Progenitor cell of endocrine pancreas (in vitro differentiated cells): ENCODE results near the gene CAB39. TPM values are rescaled to one million over a fixed set of nuclear protein-coding genes. Genes with fewer than 3 reads are reported as not detected.

Source experiments
- DNase-seq: peaks from one replicate; pipeline ENCODE4 v3.0.0; 2021; ENCODE audit warnings: low spot score; ENCODE audit not compliant: unreplicated experiment
- H3K27ac Mint-ChIP-seq: 2 replicates; pipeline ENCODE4 v1.8.0; 2021; ENCODE audit warnings: mild to moderate bottlenecking, moderate library complexity, mixed read lengths
- H3K27me3 Mint-ChIP-seq: 2 replicates; pipeline ENCODE4 v1.8.0; 2021; ENCODE audit warnings: mixed read lengths
- H3K36me3 Mint-ChIP-seq: 2 replicates; pipeline ENCODE4 v1.8.0; 2022; ENCODE audit warnings: mixed read lengths; ENCODE audit not compliant: insufficient read depth
- H3K4me1 Mint-ChIP-seq: 2 replicates; pipeline ENCODE4 v1.8.0; 2021; ENCODE audit warnings: low read depth, mixed read lengths
- H3K4me3 Mint-ChIP-seq: 2 replicates; pipeline ENCODE4 v1.8.0; 2021; ENCODE audit warnings: low read depth, mild to moderate bottlenecking, moderate library complexity, mixed read lengths
- H3K9me3 Mint-ChIP-seq: 2 replicates; pipeline ENCODE4 v1.8.0; 2021; ENCODE audit warnings: low read depth, mixed read lengths
- CTCF ChIP-seq: fragments of 200-600 bp; sonication (generic); IDR thresholded peaks from one replicate; pipeline ENCODE4 v1.5.0; 2021; ENCODE audit warnings: antibody characterized with exemption, mild to moderate bottlenecking; ENCODE audit not compliant: unreplicated experiment
- total RNA-seq: library from RNA; stranded (reverse); gene quantifications from 2 replicates; pipeline ENCODE4 v1.2.1, GENCODE V29; 2021

Gene CAB39
- total RNA-seq, 1 donor from 2014 or later: 44.1 TPM

- DNase-seq: no peak
- H3K27ac Mint-ChIP-seq: no peak overlapping the region
Observed at GRCh38 chr2:230672836-230673235, 39.8 kb upstream of the CAB39 start.

GRCh38 chr2:230674401-230674800, 38.2 kb upstream of the CAB39 start:
- Mint-ChIP-seq H3K27ac (no peak overlapping the region), H3K4me1 (peaks cover 10% of the 10 kb centered on the region), H3K36me3 (no peaks in the 10 kb centered on the region), H3K27me3 (peaks cover 3% of the 10 kb centered on the region), H3K4me3 (no peak overlapping the region), H3K9me3 (no peaks in the 10 kb centered on the region)
- no peak for DNase-seq
- TF ChIP-seq CTCF: no peak

More at GRCh38 chr2:230672836-230673235, 39.8 kb upstream of the CAB39 start:
- no peak for TF ChIP-seq CTCF
- no peaks in the 10 kb centered on the region for H3K9me3 Mint-ChIP-seq
- H3K4me1 Mint-ChIP-seq: peaks cover 13% of the 10 kb centered on the region
- peaks cover 3% of the 10 kb centered on the region for H3K27me3 Mint-ChIP-seq
- H3K4me3 Mint-ChIP-seq: no peak overlapping the region
- no peaks in the 10 kb centered on the region for H3K36me3 Mint-ChIP-seq

- Mint-ChIP-seq H3K9me3 (no peaks in the 10 kb centered on the region), H3K4me3 (no peak overlapping the region), H3K4me1 (peaks cover 10% of the 10 kb centered on the region), H3K36me3 (no peaks in the 10 kb centered on the region), H3K27me3 (peaks cover 3% of the 10 kb centered on the region), H3K27ac (no peak overlapping the region)
- no peak for TF ChIP-seq CTCF
- no peak for DNase-seq
Observed at GRCh38 chr2:230674966-230675672, 37.5 kb upstream of the CAB39 start.

GRCh38 chr2:230676546-230676945, 36.1 kb upstream of the CAB39 start:
- Mint-ChIP-seq H3K4me3 (no peak overlapping the region), H3K36me3 (no peaks in the 10 kb centered on the region), H3K27me3 (peaks cover 12% of the 10 kb centered on the region), H3K4me1 (peaks cover 13% of the 10 kb centered on the region), H3K27ac (no peak overlapping the region), H3K9me3 (no peaks in the 10 kb centered on the region)
- DNase-seq: no peak
- TF ChIP-seq CTCF: no peak

GRCh38 chr2:230677201-230677946, 35.3 kb upstream of the CAB39 start:
- DNase-seq: no peak
- Mint-ChIP-seq H3K4me3 (no peak overlapping the region), H3K27ac (no peak overlapping the region), H3K27me3 (peaks cover 12% of the 10 kb centered on the region), H3K9me3 (no peaks in the 10 kb centered on the region), H3K36me3 (no peaks in the 10 kb centered on the region), H3K4me1 (peaks cover 10% of the 10 kb centered on the region)
- TF ChIP-seq CTCF: no peak
